GM21390 (cell line): ENCODE results near the gene LRFN2.

Experiments
- ATAC-seq: cut with Tn5 transposase; IDR thresholded peaks from one replicate; pipeline ENCODE4 v1.9.1; 2021; ENCODE audit not compliant: unreplicated experiment

Gene LRFN2

DNA sequence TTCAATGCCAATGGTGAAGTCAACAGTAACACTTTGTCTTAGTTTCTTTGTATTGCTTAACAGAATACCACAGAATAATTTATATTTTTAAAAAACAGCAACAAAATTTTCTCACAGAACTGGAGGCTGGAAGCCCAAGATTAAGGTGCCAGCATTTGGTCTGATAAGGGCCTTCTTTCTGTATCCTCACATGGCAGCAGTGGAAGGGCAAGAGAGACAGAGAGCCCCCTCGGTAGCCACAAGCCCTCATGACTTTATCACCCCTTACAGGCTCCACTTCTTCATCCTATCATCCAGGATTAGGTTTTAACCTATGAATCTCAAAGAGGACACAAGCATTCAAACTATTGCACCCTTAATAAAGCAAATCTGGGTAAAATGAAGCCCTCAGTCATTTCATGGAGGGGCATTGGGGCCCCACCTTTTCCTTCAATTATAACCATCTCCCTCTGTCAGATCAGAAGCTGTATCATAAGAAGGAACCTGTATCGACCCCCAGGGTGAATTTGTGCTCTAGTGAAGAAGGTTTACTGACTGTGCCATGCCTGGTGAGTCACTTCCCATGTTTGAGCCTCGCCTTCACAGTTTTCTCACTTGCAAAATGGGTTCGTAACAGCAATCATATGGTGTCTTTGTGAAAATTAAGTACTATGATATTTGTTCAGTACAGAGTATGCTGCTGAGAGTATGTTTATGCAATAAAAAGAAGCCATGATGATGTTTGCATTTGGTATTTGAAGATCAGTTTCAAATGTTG lies 178.2 kb downstream of the LRFN2 start:
- no peak for ATAC-seq

DNA sequence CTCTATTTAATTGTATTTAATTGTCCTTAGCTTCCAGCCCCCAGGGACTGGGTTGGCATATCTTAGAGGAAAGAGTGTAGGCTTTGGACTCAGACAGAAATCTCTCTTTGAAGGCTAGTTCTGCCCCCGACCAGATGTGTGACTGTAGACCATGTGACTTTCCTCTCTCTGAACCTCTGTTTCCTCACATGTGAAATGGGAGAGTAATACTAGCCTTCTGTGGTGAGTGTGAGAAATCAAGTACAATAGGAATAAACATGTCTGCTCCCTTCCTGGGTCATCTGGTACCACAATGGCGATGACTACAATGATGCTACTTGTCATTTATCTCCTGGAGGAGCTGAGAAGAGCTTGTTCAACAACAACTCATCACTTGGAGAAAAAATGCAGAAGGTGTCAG lies 179.9 kb downstream of the LRFN2 start:
- ATAC-seq = no peak

GRCh38 chr6:40406175-40406574 lies 181.0 kb downstream of the LRFN2 start:
- ATAC-seq = no peak

DNA sequence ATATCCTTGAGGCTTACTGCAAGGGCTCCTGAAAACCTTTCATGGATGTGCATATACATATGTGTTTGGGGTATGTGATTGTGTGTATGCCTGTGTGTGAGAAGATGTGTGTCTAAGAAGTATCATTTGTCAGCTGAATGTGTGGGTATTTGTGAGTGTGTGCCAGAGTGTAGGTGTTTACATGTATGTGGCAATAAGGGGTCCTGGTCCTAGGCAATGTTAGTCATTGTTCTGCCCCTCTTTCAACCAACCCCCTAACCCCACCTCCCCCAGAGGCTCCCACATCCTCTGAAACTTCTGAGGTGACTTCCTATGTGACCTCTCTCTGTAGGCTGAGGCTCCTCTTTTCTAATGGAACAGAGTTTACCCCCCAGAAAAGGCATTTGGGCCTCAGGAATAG lies 186.4 kb downstream of the LRFN2 start:
- no peak for ATAC-seq

GRCh38 chr6:40399888-40400457 lies 187.2 kb downstream of the LRFN2 start:
- no peak for ATAC-seq

- no peak for ATAC-seq
These were observed 188.2 kb downstream of the LRFN2 start for GRCh38 chr6:40398810-40399477.

GRCh38 chr6:40398034-40398691 lies 189.0 kb downstream of the LRFN2 start:
- no peak for ATAC-seq

DNA sequence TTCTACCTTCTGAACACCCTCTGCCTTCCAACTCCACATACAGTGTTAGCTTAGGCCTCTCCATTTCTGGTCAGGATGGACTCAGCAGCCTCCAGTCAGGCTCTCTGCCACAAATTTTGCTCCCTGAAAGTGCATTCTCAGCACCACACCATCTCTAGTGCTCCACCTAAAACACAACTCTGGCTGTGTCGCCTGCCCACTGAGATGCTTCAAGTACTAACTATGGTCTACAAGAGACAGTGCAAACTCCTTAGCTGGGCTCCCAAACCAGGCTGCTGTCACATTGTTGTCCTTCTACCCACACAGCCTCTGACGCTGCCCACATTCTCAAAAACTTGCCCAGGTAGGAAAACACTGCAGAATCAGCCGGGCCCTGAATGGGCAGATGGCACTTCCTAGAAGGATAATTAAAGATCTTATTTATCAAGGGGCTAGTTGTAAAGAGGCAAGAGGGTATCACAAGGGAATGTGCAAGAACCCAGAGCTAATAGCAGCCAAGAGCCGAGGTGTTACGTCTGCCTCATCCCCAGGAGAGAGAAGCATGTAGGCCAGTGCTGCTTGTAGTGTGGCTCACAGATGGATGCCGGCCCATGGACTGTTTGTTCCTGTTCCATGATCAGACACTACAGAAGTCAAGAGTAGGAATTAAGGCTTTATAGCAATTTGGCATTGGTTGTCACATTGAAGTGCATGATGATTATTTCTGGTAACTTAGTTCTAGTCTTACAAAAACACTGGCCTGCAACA lies 189.7 kb downstream of the LRFN2 start:
- ATAC-seq = no peak

- ATAC-seq = no peak
These were observed 191.5 kb downstream of the LRFN2 start for GRCh38 chr6:40395698-40396076.

DNA sequence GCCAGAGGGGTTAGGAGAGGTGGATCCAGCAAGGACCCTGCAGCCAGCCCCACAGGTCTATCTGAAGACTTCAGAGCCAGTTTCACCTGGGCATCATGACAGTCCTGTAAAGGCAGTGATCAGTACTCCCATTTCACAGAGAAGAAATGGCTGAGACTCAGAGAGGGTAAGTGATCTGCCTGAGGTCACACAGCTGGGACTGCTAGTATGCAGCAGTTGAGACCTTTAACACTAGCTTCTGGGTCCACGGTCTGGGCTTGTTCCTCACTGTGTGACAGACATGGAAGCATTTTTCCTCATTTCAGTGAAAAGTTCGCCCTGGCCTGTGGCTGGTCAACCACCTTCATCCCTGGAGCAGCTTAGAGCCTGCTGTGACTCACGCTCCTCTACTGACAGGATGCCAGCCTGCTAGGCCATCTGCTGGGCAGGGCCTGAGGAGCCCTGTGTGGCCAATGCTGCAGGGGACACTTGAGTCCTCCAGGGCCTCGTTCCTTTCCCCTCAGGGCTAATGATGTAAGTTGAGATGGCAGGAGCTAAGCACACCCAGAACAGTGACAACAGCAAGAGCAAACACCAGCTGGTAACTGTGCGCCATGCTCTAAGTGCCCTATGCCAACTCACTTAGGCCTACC lies 192.0 kb downstream of the LRFN2 start:
- no peak for ATAC-seq

DNA sequence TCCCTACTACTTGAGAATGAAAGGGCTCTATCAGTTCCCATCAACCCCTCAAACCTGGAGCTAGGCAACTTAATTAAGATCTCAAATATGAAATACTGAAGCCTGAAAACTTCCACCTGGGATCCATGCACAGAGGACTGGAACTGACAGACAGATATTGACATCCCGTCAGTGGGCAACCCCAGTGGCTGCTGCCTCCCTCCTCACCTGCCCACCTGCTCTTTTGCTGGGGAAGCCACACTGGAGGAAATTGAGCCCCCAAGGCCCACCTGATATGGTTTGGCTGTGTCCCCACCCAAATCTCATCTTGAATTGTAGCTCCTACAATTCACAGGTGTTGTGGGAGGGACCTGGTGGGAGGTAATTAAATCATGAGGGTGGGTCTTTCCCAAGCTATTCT lies 192.8 kb downstream of the LRFN2 start:
- no peak for ATAC-seq

DNA sequence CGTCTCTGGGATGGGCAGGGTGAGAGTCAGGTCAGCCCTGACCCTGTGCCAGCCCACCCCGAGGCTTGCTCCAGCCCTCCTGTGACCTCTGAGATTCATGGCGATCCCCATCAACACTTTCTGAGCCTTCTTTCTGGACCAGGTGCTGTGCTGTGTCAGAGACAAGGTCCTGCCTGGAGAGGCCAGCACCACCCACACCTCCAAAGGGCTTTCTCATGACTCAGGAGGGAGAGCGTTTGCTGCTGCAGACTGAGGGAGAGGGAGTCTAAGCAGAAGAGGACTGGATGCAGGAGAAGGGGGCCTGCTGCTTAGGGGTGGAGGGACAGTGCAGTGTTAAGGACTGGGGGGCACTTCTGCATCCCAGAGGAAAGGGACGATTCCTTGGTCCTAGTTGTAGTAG lies 193.5 kb downstream of the LRFN2 start:
- ATAC-seq = no peak

DNA sequence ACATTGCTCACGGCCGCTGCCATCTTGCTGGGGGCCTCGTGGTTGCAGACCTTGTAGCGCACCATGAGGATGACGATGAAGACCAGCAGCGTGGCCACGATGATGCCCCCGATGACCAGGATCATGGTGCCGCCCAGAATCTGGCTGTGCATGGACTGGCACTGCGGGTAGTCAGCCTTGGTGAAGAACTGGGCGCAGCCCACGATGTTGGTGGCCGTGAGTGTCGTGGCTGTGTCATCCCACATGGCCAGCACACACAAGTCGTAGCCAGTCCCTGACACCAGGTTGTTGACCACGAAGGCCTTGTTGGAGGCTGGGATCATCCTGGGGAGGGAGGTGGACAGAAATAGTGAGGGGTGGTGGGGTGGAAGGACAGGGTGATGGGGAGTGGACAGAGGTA lies 194.6 kb downstream of the LRFN2 start:
- no peak for ATAC-seq

- no peak for ATAC-seq
These were observed 195.2 kb downstream of the LRFN2 start for GRCh38 chr6:40391851-40392517.

DNA sequence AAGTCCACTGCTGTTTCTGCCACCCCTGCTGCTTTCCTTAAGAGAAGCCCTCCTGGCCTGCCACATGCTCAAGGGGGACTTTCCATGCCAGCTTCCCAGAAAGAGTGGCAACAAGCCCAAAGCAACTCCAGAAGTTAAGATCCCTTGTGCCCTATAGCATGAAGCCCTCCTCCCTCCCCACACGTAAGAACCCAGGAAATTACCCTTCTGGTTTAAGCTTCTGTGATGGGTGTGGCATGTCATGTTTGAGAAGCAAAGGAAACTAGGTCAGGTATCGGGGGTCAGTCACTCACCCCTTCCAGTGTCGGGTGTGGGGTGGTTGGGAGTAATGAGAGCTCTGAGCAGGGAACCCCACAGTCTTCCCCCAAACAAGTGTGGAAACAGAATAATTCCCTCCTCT lies 196.1 kb downstream of the LRFN2 start:
- ATAC-seq = no peak

- no peak for ATAC-seq
These were observed 196.9 kb downstream of the LRFN2 start for GRCh38 chr6:40390144-40390800.

- ATAC-seq = no peak
These were observed 197.9 kb downstream of the LRFN2 start for GRCh38 chr6:40389254-40389653.

DNA sequence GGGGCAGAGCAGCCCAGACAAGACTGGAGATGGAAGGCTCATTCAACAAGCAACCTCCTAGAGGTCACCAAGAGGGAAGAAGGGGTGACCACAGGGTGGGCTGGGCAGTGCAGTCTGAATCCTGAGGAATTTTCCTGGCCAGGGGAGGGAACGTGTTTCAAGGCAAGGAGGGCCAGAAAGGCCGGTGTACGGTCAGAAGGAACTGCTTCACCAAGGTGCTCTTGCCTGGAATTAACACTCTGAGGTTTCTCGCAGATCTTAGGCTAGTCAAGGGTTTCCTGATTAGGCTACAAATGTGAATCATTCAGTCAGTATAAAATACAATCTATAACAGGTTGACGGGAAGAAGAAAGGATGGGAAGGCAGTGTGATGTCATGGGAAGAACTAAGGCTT lies 199.3 kb downstream of the LRFN2 start:
- no peak for ATAC-seq

- no peak for ATAC-seq
These were observed 199.9 kb downstream of the LRFN2 start for GRCh38 chr6:40387127-40387870.
